HEK293 (cell line): ENCODE data around the gene PCSK1N.

Experiments used
- CTCF ChIA-PET: fragments of 350-600 bp; formaldehyde crosslinking; extraction: SDS; loops from one replicate; lab custom pipeline; 2021; ENCODE audit warnings: antibody characterized with exemption; lab: Yijun Ruan, JAX
- POLR2A ChIA-PET: fragments of 300-600 bp; formaldehyde crosslinking; extraction: SDS; loops from one replicate; lab custom pipeline; 2020; ENCODE audit warnings: antibody characterized with exemption, inconsistent platforms; lab: Yijun Ruan, JAX
- H3K27ac ChIP-seq: fragments of 200-500 bp; sonication (Bioruptor generic); 2 replicates; pipeline ENCODE4 v1.5.1; 2014; ENCODE audit warnings: low read depth, low read length, control low read depth, inconsistent platforms; ENCODE audit errors: extremely low read depth
- H3K36me3 ChIP-seq, 2 experiments: fragments of 200-500 bp in 1 of 2; sonication (Bioruptor generic) in 1 of 2; 1 replicate in 1 of 2; 2 replicates in 1 of 2; pipeline ENCODE4 v1.5.1; 2014 to 2017; ENCODE audit warnings: inconsistent platforms in 2 of 2, low read length in 2 of 2; ENCODE audit not compliant: control insufficient read depth in 2 of 2, insufficient read depth in 1 of 2
- H3K4me1 ChIP-seq: fragments of 200-500 bp; sonication (Bioruptor generic); 2 replicates; pipeline ENCODE4 v1.5.1; 2014; ENCODE audit warnings: mild to moderate bottlenecking, low read length, inconsistent platforms; ENCODE audit not compliant: control insufficient read depth, insufficient read depth
- H3K4me3 ChIP-seq: 2 replicates; pipeline ENCODE4 v1.5.1; 2011; ENCODE audit warnings: low read depth, mild to moderate bottlenecking, control low read depth, low read length, moderate library complexity
- H3K9me3 ChIP-seq: fragments of 200-500 bp; sonication (Bioruptor generic); 2 replicates; pipeline ENCODE4 v1.5.1; 2014; ENCODE audit warnings: low read depth, low read length, inconsistent platforms; ENCODE audit not compliant: control insufficient read depth, insufficient read depth
- HOXD13 ChIP-seq: sonication (generic); formaldehyde crosslinking; IDR thresholded peaks from 2 replicates; pipeline ENCODE4 v1.8.0; 2022; ENCODE audit warnings: missing genetic modification reagents, borderline replicate concordance
- KLF7 ChIP-seq: fragments of 450-650 bp; formaldehyde crosslinking; IDR thresholded peaks from 2 replicates; pipeline ENCODE4 v1.5.1; 2016; ENCODE audit warnings: missing biosample characterization, missing genetic modification characterization, borderline replicate concordance
- MZF1 ChIP-seq: fragments of 450-650 bp; formaldehyde crosslinking; IDR thresholded peaks from 2 replicates; pipeline ENCODE4 v1.5.1; 2017; ENCODE audit warnings: missing biosample characterization, missing genetic modification characterization, borderline replicate concordance
- OSR2 ChIP-seq: fragments of 450-650 bp; formaldehyde crosslinking; IDR thresholded peaks from 2 replicates; pipeline ENCODE4 v1.5.1; 2016; ENCODE audit warnings: missing biosample characterization, missing genetic modification characterization
- SALL2 ChIP-seq: fragments of 450-650 bp; formaldehyde crosslinking; IDR thresholded peaks from 2 replicates; pipeline ENCODE4 v1.5.0; 2017; ENCODE audit warnings: missing biosample characterization, mild to moderate bottlenecking, missing genetic modification characterization, borderline replicate concordance
- ZNF10 ChIP-seq: fragments of 450-650 bp; formaldehyde crosslinking; IDR thresholded peaks from 2 replicates; pipeline ENCODE4 v1.5.1; 2017; ENCODE audit warnings: missing biosample characterization, missing genetic modification characterization
- ZNF394 ChIP-seq: fragments of 450-650 bp; formaldehyde crosslinking; IDR thresholded peaks from 2 replicates; pipeline ENCODE4 v1.5.1; 2016; ENCODE audit warnings: missing biosample characterization, missing genetic modification characterization, mild to moderate bottlenecking, moderate library complexity, borderline replicate concordance
- ZNF561 ChIP-seq: fragments of 450-650 bp; IDR thresholded peaks from 2 replicates; pipeline ENCODE4 v1.5.1; 2018; ENCODE audit warnings: missing biosample characterization, missing genetic modification characterization, borderline replicate concordance
- ZNF600 ChIP-seq: fragments of 450-650 bp; formaldehyde crosslinking; IDR thresholded peaks from 2 replicates; pipeline ENCODE4 v1.5.1; 2016; ENCODE audit warnings: missing biosample characterization, missing genetic modification characterization
- ZNF610 ChIP-seq: fragments of 450-650 bp; formaldehyde crosslinking; IDR thresholded peaks from 2 replicates; pipeline ENCODE4 v1.5.1; 2016; ENCODE audit warnings: missing biosample characterization, missing genetic modification characterization, borderline replicate concordance
- ZNF658 ChIP-seq: fragments of 450-650 bp; formaldehyde crosslinking; IDR thresholded peaks from 2 replicates; pipeline ENCODE4; 2016; ENCODE audit warnings: missing biosample characterization, missing genetic modification characterization
- ZNF76 ChIP-seq: fragments of 450-650 bp; formaldehyde crosslinking; IDR thresholded peaks from 2 replicates; pipeline ENCODE4; 2016; ENCODE audit warnings: low read depth, missing biosample characterization, missing genetic modification characterization, borderline replicate concordance
- TF ChIP-seq, protein P1 (sequence below): fragments of 450-650 bp; formaldehyde crosslinking; IDR thresholded peaks from 2 replicates; pipeline ENCODE4 v1.5.1; 2016; ENCODE audit warnings: missing biosample characterization, missing genetic modification characterization
- TF ChIP-seq, protein P2 (sequence below): fragments of 450-650 bp; formaldehyde crosslinking; IDR thresholded peaks from 2 replicates; pipeline ENCODE4 v1.5.1; 2016; ENCODE audit warnings: missing biosample characterization, missing genetic modification characterization
- TF ChIP-seq, protein P3 (sequence below): fragments of 450-650 bp; formaldehyde crosslinking; IDR thresholded peaks from 2 replicates; pipeline ENCODE4 v1.5.1; 2016; ENCODE audit warnings: missing biosample characterization, missing genetic modification characterization
- TF ChIP-seq, protein P4 (sequence below): fragments of 450-650 bp; formaldehyde crosslinking; IDR thresholded peaks from 2 replicates; pipeline ENCODE4 v1.5.1; 2017; ENCODE audit warnings: missing biosample characterization, missing genetic modification characterization

The PCSK1N gene

DNA sequence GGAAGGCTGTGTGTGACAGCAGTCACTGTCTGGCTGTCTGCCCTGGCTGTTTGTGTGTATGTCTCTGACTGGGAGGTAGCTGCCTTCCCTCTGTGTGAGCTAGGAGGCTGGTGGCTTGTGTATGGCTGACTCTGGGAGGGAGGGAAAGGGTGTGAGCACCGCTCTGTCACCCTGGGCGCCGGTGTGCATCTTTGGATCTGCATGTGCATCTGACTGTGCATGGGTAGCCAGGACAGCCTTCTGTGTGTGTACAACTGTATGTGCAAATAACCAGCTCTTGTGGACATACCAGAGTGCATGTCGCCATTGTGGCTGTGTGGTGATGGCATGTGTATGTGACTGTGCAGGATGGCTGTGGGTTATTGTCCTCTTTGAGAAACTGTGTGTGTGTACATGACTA lies 16.5 kb downstream of the PCSK1N start:
- ChIA-PET POLR2A (no interaction called here), CTCF (no interaction called here)
- no peak overlapping the region for H3K27ac ChIP-seq
- TF ChIP-seq KLF7 (tag by site-specific recombination): no peak
- 0 out of 2 replicates have a peak, but pooled peaks have one; percentile 22 for TF ChIP-seq ZNF600 (tag by site-specific recombination)
- no peaks in the 10 kb centered on the region for H3K4me1 ChIP-seq
- no peaks in the 10 kb centered on the region for H3K9me3 ChIP-seq
- no peak overlapping the region for H3K4me3 ChIP-seq
- H3K36me3 ChIP-seq: peaks cover 0 to 72% of the 10 kb centered on the region in 2 experiments; a peak in 1 of 3 replicates

DNA sequence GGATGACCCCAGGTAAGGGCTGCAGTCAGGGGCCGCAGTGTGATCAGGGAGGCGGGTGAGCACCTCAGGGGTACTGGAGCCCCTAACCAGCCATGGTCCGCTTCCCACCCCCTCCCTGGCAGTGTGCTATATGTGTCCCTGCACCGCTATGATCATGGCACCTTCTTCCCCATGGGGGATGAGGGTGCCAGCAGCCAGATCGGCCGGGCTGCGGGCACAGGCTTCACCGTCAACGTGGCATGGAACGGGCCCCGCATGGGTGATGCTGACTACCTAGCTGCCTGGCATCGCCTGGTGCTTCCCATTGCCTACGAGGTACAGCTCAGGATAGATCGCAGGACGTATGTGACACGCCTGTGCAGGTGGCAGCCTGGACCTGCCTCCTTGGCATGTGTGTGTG lies 17.3 kb downstream of the PCSK1N start:
- CTCF ChIA-PET: no interaction called here

More for the DNA sequence above, 17.3 kb downstream of the PCSK1N start:
- TF ChIP-seq, protein P1, sequence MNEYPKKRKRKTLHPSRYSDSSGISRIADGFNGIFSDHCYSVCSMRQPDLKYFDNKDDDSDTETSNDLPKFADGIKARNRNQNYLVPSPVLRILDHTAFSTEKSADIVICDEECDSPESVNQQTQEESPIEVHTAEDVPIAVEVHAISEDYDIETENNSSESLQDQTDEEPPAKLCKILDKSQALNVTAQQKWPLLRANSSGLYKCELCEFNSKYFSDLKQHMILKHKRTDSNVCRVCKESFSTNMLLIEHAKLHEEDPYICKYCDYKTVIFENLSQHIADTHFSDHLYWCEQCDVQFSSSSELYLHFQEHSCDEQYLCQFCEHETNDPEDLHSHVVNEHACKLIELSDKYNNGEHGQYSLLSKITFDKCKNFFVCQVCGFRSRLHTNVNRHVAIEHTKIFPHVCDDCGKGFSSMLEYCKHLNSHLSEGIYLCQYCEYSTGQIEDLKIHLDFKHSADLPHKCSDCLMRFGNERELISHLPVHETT (tag by site-specific recombination): no peak
- no peak for TF ChIP-seq ZNF561
- TF ChIP-seq ZNF10 (tag by site-specific recombination): no peak
- no peak for TF ChIP-seq ZNF658 (tag by site-specific recombination)
- no peak for TF ChIP-seq HOXD13
- TF ChIP-seq, protein P2, sequence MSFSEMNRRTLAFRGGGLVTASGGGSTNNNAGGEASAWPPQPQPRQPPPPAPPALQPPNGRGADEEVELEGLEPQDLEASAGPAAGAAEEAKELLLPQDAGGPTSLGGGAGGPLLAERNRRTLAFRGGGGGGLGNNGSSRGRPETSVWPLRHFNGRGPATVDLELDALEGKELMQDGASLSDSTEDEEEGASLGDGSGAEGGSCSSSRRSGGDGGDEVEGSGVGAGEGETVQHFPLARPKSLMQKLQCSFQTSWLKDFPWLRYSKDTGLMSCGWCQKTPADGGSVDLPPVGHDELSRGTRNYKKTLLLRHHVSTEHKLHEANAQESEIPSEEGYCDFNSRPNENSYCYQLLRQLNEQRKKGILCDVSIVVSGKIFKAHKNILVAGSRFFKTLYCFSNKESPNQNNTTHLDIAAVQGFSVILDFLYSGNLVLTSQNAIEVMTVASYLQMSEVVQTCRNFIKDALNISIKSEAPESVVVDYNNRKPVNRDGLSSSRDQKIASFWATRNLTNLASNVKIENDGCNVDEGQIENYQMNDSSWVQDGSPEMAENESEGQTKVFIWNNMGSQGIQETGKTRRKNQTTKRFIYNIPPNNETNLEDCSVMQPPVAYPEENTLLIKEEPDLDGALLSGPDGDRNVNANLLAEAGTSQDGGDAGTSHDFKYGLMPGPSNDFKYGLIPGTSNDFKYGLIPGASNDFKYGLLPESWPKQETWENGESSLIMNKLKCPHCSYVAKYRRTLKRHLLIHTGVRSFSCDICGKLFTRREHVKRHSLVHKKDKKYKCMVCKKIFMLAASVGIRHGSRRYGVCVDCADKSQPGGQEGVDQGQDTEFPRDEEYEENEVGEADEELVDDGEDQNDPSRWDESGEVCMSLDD: no peak
- no peak for TF ChIP-seq ZNF610
- no peak for TF ChIP-seq ZNF394 (tag by site-specific recombination)
- no peak for TF ChIP-seq OSR2
- TF ChIP-seq ZNF76 (tag by site-specific recombination): no peak
- TF ChIP-seq, protein P3, sequence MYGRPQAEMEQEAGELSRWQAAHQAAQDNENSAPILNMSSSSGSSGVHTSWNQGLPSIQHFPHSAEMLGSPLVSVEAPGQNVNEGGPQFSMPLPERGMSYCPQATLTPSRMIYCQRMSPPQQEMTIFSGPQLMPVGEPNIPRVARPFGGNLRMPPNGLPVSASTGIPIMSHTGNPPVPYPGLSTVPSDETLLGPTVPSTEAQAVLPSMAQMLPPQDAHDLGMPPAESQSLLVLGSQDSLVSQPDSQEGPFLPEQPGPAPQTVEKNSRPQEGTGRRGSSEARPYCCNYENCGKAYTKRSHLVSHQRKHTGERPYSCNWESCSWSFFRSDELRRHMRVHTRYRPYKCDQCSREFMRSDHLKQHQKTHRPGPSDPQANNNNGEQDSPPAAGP (tag by site-specific recombination): no peak
- no peak for TF ChIP-seq MZF1 (tag by site-specific recombination)
- TF ChIP-seq, protein P4, sequence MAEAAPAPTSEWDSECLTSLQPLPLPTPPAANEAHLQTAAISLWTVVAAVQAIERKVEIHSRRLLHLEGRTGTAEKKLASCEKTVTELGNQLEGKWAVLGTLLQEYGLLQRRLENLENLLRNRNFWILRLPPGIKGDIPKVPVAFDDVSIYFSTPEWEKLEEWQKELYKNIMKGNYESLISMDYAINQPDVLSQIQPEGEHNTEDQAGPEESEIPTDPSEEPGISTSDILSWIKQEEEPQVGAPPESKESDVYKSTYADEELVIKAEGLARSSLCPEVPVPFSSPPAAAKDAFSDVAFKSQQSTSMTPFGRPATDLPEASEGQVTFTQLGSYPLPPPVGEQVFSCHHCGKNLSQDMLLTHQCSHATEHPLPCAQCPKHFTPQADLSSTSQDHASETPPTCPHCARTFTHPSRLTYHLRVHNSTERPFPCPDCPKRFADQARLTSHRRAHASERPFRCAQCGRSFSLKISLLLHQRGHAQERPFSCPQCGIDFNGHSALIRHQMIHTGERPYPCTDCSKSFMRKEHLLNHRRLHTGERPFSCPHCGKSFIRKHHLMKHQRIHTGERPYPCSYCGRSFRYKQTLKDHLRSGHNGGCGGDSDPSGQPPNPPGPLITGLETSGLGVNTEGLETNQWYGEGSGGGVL (tag by site-specific recombination): no peak
- no peak for TF ChIP-seq SALL2
- no peaks in the 10 kb centered on the region for H3K4me1 ChIP-seq
- POLR2A ChIA-PET: no interaction called here
- H3K27ac ChIP-seq: no peak overlapping the region
- no peak overlapping the region for H3K4me3 ChIP-seq
- H3K9me3 ChIP-seq: no peaks in the 10 kb centered on the region
- H3K36me3 ChIP-seq: peaks cover 0 to 66% of the 10 kb centered on the region in 2 experiments; a peak in 1 of 3 replicates
